GM23248 (cell line): ENCODE measurements around the gene CPLX1.

ENCODE experiments used
- EZH2 ChIP-seq: fragments of 200-600 bp; sonication (generic); IDR thresholded peaks from 2 replicates; pipeline ENCODE4 v1.6.1; 2018; ENCODE audit warnings: antibody characterized with exemption, mild to moderate bottlenecking; ENCODE audit not compliant: insufficient read depth, poor library complexity, severe bottlenecking
- EZH2phosphoT487 ChIP-seq: fragments of 200-600 bp; sonication (generic); IDR thresholded peaks from 2 replicates; pipeline ENCODE4 v1.6.1; 2018; ENCODE audit warnings: antibody characterized with exemption, moderate library complexity, mild to moderate bottlenecking, low read depth; ENCODE audit not compliant: insufficient read depth

DNA sequence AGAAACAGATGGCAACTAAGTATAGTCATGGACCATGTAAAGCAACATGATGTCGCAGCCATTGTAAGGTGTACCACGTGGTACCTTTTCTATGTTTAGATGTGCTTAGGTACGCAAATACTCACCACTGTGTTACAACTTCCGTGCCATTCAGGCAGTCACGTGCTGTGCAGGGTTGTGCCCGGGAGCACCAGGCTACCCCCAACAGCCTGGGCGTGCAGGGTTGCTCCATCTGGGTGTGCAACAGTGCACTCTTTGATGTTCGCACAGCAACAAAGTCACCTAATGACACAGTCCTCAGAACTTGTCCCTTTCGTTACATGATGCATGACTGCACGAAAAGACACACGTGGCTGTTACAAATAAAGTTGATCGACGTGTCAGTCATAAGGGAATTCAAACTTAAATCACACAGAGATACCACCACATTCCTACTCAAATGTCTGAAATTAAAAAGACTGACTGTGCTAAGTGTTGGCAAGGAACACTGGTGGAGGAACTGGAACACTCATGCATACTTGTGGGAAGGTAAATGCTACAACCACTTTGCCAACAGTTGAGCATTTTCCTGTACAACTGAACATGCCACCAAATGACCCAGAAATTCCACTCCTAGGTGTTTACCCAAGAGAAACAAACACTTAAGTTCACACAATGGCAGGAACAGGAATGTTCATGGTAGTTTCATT, 24.3 kb downstream of the CPLX1 start:
- no peak for TF ChIP-seq EZH2
- TF ChIP-seq EZH2phosphoT487 = no peak
